SK-N-SH treated with all-trans-retinoic acid at 6 μM for 48 hours (cell line): ENCODE data around the gene SLC5A5.

Experiments
- ARNTL ChIP-seq: fragments of 450-650 bp; formaldehyde crosslinking; IDR thresholded peaks from 2 replicates; pipeline ENCODE4 v1.5.0; 2020; ENCODE audit warnings: low read depth, mild to moderate bottlenecking, moderate library complexity, borderline replicate concordance
- CSDC2 ChIP-seq: fragments of 250-450 bp; sonication (Bioruptor Pico); IDR thresholded peaks from 2 replicates; pipeline ENCODE4 v1.5.0; 2020; ENCODE audit warnings: mild to moderate bottlenecking, moderate library complexity
- ESRRG ChIP-seq: fragments of 250-450 bp; sonication (Bioruptor Pico); IDR thresholded peaks from 2 replicates; pipeline ENCODE4 v1.6.1; 2021; ENCODE audit warnings: mild to moderate bottlenecking
- PATZ1 ChIP-seq: fragments of 250-450 bp; sonication (Bioruptor Pico); IDR thresholded peaks from 2 replicates; pipeline ENCODE4 v1.8.0; 2020; ENCODE audit warnings: mild to moderate bottlenecking, moderate library complexity, borderline replicate concordance
- RARB ChIP-seq: fragments of 250-450 bp; sonication (Bioruptor Pico); IDR thresholded peaks from 2 replicates; pipeline ENCODE4 v1.8.0; 2021; ENCODE audit warnings: mild to moderate bottlenecking, moderate library complexity
- ZFP3 ChIP-seq: fragments of 250-450 bp; sonication (Bioruptor Pico); IDR thresholded peaks from 2 replicates; pipeline ENCODE4 v1.5.0; 2020; ENCODE audit warnings: mild to moderate bottlenecking, moderate library complexity
- ZNF8 ChIP-seq: fragments of 450-650 bp; formaldehyde crosslinking; IDR thresholded peaks from 2 replicates; pipeline ENCODE4 v1.5.0; 2020; ENCODE audit warnings: mild to moderate bottlenecking, moderate library complexity

- no peak for TF ChIP-seq ZFP3 (CRISPR knock-in tag)
- no peak for TF ChIP-seq PATZ1 (CRISPR knock-in tag)
- TF ChIP-seq ZNF8 = no peak
- TF ChIP-seq RARB (CRISPR knock-in tag) = no peak
- no peak for TF ChIP-seq ARNTL (CRISPR knock-in tag)
- TF ChIP-seq ESRRG (CRISPR knock-in tag) = no peak
- TF ChIP-seq CSDC2 (CRISPR knock-in tag) = no peak
Observed at GRCh38 chr19:17877696-17878095, 6.0 kb downstream of the SLC5A5 start.
